ENCODE measurements around the gene CDADC1.

The CDADC1 gene

DNA sequence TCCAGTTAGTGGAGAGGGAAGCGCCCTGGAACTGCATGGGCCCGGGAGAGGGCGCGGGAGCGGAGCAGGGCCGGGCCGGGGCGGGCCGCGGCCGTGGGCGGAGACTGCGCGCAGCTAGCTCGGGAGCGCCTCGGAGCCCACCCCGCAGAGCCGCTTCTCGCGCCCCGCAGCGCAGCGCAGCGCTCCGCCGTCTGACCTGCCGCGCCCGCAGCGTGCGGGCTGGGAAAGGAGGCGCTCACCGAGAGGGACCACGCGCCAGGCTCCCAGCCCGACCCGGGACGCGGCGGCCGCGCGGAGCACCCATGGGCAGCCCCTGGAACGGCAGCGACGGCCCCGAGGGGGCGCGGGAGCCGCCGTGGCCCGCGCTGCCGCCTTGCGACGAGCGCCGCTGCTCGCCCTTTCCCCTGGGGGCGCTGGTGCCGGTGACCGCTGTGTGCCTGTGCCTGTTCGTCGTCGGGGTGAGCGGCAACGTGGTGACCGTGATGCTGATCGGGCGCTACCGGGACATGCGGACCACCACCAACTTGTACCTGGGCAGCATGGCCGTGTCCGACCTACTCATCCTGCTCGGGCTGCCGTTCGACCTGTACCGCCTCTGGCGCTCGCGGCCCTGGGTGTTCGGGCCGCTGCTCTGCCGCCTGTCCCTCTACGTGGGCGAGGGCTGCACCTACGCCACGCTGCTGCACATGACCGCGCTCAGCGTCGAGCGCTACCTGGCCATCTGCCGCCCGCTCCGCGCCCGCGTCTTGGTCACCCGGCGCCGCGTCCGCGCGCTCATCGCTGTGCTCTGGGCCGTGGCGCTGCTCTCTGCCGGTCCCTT, 27.5 kb upstream of the CDADC1 start, which contains the start of gene MLNR:
MLNR (plus strand) TSS at position 303 of the 820 bp plus-strand sequence; CDS start at position 303, 0 bp downstream.
- H3K4me3 Mint-ChIP-seq, result peak within 1 kb of the TSS; percentile 71 to 84
- no peak within 1 kb of the TSS for H3K27ac Mint-ChIP-seq
- no peaks in the 10 kb centered on the region for H3K36me3 Mint-ChIP-seq (ENCODE audit: insufficient read depth)
- peaks cover 53 to 77% of the 10 kb centered on the region in 2 donors for H3K27me3 Mint-ChIP-seq
- H3K4me1 Mint-ChIP-seq (ENCODE audit: low read depth in 2 of 2), result peaks cover 4 to 12% of the 10 kb centered on the region in 2 donors
- ATAC-seq (replicated peaks), result peak; percentile 81
- DNase-seq, result peak; percentile 22 to 36 (median 23)
- no peaks in the 10 kb centered on the region for H3K9me3 Mint-ChIP-seq

DNA sequence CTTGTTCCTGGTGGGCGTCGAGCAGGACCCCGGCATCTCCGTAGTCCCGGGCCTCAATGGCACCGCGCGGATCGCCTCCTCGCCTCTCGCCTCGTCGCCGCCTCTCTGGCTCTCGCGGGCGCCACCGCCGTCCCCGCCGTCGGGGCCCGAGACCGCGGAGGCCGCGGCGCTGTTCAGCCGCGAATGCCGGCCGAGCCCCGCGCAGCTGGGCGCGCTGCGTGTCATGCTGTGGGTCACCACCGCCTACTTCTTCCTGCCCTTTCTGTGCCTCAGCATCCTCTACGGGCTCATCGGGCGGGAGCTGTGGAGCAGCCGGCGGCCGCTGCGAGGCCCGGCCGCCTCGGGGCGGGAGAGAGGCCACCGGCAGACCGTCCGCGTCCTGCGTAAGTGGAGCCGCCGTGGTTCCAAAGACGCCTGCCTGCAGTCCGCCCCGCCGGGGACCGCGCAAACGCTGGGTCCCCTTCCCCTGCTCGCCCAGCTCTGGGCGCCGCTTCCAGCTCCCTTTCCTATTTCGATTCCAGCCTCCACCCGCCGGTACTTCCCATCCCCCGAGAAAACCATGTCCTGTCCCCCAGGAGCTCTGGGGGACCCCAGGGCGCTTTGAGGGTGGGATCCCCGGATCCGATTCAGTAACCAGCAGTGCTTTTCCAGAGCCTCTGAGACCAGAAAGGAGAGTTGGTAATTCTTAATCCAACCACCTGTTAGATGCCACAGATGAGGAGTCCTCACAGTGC, 26.7 kb upstream of the CDADC1 start:
- no peaks in the 10 kb centered on the region for H3K36me3 Mint-ChIP-seq (ENCODE audit: insufficient read depth)
- no peaks in the 10 kb centered on the region for H3K9me3 Mint-ChIP-seq
- DNase-seq (no peak), ATAC-seq (replicated peaks) (peak; percentile 31)
- H3K4me3 Mint-ChIP-seq, result peak overlapping the region; percentile 71 to 82
- H3K27me3 Mint-ChIP-seq, result peaks cover 53 to 80% of the 10 kb centered on the region in 2 donors
- no peak overlapping the region for H3K27ac Mint-ChIP-seq
- peaks cover 4 to 11% of the 10 kb centered on the region in 2 donors for H3K4me1 Mint-ChIP-seq (ENCODE audit: low read depth in 2 of 2)

DNA sequence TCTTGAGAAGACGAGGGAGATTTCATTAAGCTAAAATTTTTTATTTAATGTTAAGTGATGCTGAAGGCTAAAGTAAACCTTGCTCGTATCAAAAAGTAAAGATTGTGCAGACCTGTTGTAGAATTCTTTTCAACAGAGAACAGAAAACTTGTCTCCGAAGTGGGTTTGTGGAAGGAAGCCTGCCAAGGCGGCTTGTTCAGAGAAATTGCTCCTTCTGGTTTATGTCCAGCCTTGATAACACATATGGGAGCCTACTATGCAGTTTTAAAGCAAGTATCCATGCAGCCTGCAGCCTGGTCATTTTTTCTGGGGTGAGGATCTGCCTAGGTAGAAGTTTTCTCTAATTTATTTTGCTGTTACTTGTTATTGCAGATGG, 26.1 kb upstream of the CDADC1 start:
- H3K9me3 Mint-ChIP-seq, result no peaks in the 10 kb centered on the region
- ATAC-seq (replicated peaks), result no peak
- H3K4me3 Mint-ChIP-seq, result peak overlapping the region; percentile 71 to 82

DNA sequence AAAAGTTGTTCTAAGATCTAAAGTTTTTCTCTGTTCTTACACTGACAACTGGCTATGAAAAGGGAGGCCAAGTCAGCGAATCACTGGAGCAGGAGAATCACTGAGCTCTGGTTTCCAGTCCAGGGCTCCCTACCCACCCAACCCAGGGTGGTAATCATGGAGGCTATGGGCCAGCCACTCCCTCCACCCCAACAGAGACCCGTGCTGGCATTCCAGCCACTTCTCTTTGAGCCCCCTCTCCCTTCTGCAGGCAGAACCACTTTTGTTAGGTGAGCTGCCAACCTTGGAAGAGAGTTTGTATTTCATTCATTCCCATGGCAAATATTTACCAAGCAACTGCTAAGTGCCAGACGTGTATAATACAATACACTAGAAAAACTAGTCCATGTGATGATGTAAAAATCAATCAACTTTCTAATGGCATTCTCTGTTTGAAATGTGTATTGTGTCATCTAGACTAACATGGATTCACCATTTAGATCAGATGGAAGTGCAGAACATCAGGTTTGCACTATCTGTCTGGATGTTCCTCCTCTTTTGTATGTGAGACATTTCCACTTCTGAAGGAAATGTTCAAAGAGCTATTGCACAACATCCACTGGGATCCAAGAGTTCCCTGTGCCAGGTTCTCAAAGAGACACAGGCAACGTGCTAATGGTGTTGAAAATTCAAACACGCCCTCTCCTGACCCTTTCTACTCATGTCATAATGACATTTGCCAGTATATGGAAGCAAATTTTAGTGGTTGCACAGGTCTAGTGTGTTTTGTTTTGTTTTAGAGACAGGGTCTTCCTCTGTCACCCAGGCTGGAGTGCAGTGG, 22.3 kb upstream of the CDADC1 start:
- Mint-ChIP-seq H3K4me3 (no peak overlapping the region), H3K27me3 (peaks cover 23 to 49% of the 10 kb centered on the region in 2 donors), H3K4me1 (ENCODE audit: low read depth in 2 of 2) (peaks cover 3 to 4% of the 10 kb centered on the region in 2 donors), H3K27ac (no peak overlapping the region), H3K9me3 (no peaks in the 10 kb centered on the region), H3K36me3 (ENCODE audit: insufficient read depth) (no peaks in the 10 kb centered on the region)
- DNase-seq (no peak), ATAC-seq (replicated peaks) (no peak)

More for the DNA sequence above, 26.1 kb upstream of the CDADC1 start:
- DNase-seq, result no peak
- Mint-ChIP-seq H3K36me3 (ENCODE audit: insufficient read depth) (no peaks in the 10 kb centered on the region), H3K27me3 (peaks cover 48 to 75% of the 10 kb centered on the region in 2 donors), H3K4me1 (ENCODE audit: low read depth in 2 of 2) (peaks cover 4 to 11% of the 10 kb centered on the region in 2 donors), H3K27ac (no peak overlapping the region)

DNA sequence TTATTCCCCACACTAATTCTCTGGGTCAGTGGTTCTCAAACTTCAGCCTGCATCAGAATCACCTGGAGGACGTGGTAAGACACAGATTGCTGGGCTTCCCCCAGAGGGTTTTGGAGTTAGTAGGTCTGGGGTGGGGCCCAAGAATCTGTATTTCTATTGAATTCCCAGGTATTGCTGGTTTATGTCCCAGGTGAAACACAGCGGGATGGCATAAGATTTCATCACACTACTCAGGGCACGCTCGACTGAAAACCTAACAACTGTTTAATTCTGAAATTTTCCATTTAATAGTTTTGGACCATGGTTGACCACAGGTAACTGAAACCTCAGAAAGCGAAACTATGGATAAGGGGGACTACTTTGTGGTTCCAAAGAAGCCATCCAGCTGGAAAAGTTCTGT, 21.1 kb upstream of the CDADC1 start:
- DNase-seq, result no peak
- Mint-ChIP-seq H3K9me3 (no peaks in the 10 kb centered on the region), H3K36me3 (ENCODE audit: insufficient read depth) (no peaks in the 10 kb centered on the region), H3K4me3 (no peak overlapping the region), H3K27ac (no peak overlapping the region), H3K27me3 (peaks cover 17 to 41% of the 10 kb centered on the region in 2 donors), H3K4me1 (ENCODE audit: low read depth in 2 of 2) (no peaks in the 10 kb centered on the region)
- no peak for ATAC-seq (replicated peaks)

DNA sequence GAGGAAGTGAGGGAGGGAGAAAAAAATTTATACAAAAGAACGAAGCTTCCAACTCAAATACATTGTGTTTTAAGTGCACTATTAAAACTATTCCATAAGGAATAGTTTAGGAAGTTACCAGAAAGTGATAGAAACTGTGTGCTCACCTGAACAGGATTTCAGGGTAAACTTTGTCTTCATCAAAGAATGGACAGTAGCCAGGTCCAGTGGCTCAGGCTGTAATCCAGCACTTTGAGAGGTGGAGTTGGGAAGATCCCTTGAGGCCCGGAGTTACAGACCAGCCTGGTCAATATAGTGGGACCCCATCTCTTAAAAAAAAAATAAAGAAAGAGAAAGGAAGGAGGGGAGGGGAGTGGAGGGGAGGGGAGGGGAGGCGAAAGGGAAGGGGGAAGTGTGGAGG, 13.0 kb upstream of the CDADC1 start:
- no peaks in the 10 kb centered on the region for H3K4me1 Mint-ChIP-seq (ENCODE audit: low read depth in 2 of 2)
- no peak overlapping the region for H3K4me3 Mint-ChIP-seq
- no peak for DNase-seq
- peaks cover 0 to 19% of the 10 kb centered on the region in 2 donors for H3K27me3 Mint-ChIP-seq
- no peaks in the 10 kb centered on the region for H3K9me3 Mint-ChIP-seq
- no peak overlapping the region for H3K27ac Mint-ChIP-seq
- H3K36me3 Mint-ChIP-seq (ENCODE audit: insufficient read depth), result no peaks in the 10 kb centered on the region
- ATAC-seq (replicated peaks), result no peak

DNA sequence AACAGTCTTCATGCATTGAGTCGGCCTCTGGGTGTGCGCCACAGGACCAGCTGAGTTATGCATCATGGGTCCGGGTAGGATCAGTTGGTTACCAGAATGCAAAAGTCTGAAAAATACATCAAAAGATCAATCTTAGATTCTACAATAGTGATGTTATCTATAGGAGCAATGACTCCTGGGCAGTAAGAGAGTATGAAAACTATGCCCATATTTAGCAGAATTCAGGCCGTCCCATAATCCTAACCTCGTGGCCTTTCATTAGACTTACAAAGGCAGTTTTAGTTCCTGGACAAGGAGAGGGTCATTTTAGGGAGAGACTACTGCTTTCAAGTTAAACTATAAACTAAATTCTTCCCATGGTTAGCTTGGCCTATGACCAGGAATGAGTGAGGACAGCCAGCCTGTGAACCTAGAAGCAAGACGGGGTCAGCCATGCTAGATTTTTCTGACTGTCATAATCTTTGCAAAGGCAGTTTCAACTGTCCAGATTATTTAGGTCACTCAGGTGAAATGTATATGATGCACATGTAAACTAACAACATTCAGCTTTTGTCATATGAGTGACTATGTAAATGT, 11.8 kb upstream of the CDADC1 start:
- DNase-seq, result no peak
- no peaks in the 10 kb centered on the region for H3K9me3 Mint-ChIP-seq
- H3K36me3 Mint-ChIP-seq (ENCODE audit: insufficient read depth), result no peaks in the 10 kb centered on the region
- peaks cover 0 to 19% of the 10 kb centered on the region in 2 donors for H3K27me3 Mint-ChIP-seq
- H3K4me1 Mint-ChIP-seq (ENCODE audit: low read depth in 2 of 2), result peaks cover 0 to 2% of the 10 kb centered on the region in 2 donors
- no peak overlapping the region for H3K4me3 Mint-ChIP-seq
- no peak for ATAC-seq (replicated peaks)
- no peak overlapping the region for H3K27ac Mint-ChIP-seq

DNA sequence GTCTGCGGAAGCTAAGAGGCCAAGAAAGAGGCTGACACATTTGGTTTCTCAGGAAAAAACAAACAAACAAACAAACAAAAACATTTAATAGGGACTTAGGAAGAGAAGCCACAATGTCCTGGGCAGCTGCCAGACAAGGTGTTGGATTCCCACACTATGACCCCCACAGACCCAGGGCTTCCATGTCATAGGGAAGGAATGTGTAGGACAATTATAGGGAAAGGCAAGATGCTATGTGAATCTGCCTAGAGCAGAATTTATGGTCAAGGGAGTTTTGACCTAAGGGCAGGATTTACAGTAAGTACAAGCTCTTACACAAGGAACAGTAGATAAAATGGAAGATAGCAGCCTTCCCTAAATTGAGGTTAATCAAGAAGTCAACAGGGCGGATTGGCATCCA, 9.1 kb upstream of the CDADC1 start:
- H3K27ac Mint-ChIP-seq, result no peak overlapping the region
- H3K27me3 Mint-ChIP-seq, result peaks cover 0 to 10% of the 10 kb centered on the region in 2 donors
- no peak overlapping the region for H3K4me3 Mint-ChIP-seq
- DNase-seq (no peak), ATAC-seq (replicated peaks) (no peak)
- no peaks in the 10 kb centered on the region for H3K36me3 Mint-ChIP-seq (ENCODE audit: insufficient read depth)
- H3K9me3 Mint-ChIP-seq, result no peaks in the 10 kb centered on the region
- H3K4me1 Mint-ChIP-seq (ENCODE audit: low read depth in 2 of 2), result peaks cover 0 to 2% of the 10 kb centered on the region in 2 donors

DNA sequence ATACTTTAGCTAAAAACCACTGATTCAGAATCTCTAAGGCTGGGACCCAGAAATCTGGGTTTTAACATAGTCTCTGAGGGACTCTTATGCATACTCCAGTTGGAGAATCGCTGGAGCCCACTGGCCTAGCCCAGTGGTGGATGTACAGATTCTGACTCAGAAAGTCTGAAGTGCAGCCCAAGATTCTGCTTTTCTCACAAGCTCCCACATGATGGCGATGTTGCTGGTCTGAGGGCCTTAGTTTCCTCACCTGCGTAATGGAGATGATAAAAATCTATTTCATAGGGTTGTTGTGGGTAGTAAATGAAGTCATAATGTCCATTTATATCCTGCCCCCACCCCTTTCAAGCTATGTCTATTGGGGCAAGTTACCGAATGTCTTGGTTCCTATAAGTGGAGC, 7.7 kb upstream of the CDADC1 start:
- ATAC-seq (replicated peaks) (peak; percentile 84), DNase-seq (peak; percentile 25 to 40 (median 27))
- peaks cover 0 to 16% of the 10 kb centered on the region in 2 donors for H3K27me3 Mint-ChIP-seq
- H3K27ac Mint-ChIP-seq, result no peak overlapping the region
- no peaks in the 10 kb centered on the region for H3K36me3 Mint-ChIP-seq (ENCODE audit: insufficient read depth)
- H3K4me3 Mint-ChIP-seq, result no peak overlapping the region
- no peaks in the 10 kb centered on the region for H3K9me3 Mint-ChIP-seq
- peaks cover 0 to 2% of the 10 kb centered on the region in 2 donors for H3K4me1 Mint-ChIP-seq (ENCODE audit: low read depth in 2 of 2)

DNA sequence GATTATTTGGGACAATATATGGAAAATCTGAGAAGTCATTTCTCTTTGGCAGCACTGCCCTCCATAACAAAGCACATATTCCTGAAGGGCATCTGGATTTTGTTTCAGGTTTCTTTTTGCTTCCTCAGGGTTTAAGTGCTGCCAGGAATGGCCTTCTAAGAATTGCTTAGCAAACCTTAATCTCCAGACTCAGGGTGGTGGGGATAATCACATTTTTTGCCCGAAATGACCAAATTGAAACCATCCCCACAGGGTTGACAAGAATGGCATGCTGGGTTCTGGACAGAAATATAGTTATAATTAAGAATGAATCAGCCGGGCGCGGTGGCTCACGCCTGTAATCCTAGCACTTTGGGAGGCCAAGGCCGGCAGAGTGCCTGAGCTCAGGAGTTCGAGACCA, 6.4 kb upstream of the CDADC1 start:
- Mint-ChIP-seq H3K4me1 (ENCODE audit: low read depth in 2 of 2) (peaks cover 0 to 2% of the 10 kb centered on the region in 2 donors), H3K27me3 (peaks cover 0 to 16% of the 10 kb centered on the region in 2 donors), H3K9me3 (no peaks in the 10 kb centered on the region), H3K4me3 (no peak overlapping the region), H3K27ac (no peak overlapping the region), H3K36me3 (ENCODE audit: insufficient read depth) (no peaks in the 10 kb centered on the region)
- DNase-seq (no peak), ATAC-seq (replicated peaks) (no peak)

DNA sequence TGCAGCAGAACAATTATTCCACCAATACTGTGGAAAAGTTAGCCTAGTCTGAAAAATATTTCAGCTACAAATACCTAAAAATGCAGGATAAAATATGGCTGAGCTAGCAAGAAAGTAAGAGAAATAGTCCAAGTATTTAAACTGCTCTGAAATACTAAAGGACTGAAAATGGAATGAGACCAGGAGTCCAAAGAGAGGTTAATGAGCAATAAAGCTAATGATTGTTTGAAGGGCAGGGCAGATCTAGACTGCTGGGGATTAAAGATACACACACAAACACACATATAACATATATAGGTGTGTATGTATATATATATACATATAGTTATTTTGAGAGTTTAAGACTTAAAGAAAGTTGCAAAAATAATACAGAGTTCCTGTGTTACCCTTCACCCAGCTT, 2.6 kb upstream of the CDADC1 start:
- H3K27ac Mint-ChIP-seq, result no peak overlapping the region
- ATAC-seq (replicated peaks) (no peak), DNase-seq (no peak)
- no peaks in the 10 kb centered on the region for H3K9me3 Mint-ChIP-seq
- H3K36me3 Mint-ChIP-seq (ENCODE audit: insufficient read depth), result peaks cover 15% of the 10 kb centered on the region
- H3K4me1 Mint-ChIP-seq (ENCODE audit: low read depth in 2 of 2), result peaks cover 16 to 17% of the 10 kb centered on the region in 2 donors
- no peak overlapping the region for H3K4me3 Mint-ChIP-seq
- peaks cover 0 to 6% of the 10 kb centered on the region in 2 donors for H3K27me3 Mint-ChIP-seq

DNA sequence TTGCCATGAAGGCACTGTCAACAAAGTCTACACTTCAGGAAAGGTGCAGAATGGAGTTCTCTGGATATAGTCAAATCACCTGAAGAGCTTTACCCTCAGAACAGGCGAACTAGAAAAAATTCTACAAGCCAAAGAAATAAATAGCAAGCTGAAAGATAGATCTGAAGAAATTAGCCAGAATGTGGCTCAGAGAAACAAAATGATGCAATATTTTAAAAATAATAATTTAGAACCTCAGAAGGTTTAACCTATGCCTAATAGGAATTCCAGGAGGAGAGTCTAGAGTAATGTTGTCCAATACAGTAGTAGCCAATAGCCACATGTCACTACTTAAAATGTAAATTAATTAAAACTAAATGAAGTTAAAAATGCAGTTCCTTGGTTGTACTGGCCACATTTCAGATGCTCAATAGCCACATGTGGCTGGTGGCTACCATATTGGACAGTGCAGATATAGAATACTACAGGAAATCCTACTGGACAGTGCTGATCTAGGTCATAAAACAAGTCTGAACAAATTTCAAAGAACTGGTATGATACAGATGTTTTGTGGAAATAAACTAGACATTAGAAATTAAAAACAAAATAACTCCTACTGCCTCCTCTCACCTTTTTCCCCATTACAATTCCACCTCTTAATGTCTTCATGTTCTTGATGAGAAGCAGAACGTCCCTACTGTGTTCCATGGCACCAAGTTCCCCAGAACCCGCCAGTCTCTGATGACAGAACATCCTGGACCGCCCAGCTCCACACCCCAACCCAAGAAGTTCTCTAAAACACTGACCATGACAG, 679 bp upstream of the CDADC1 start:
- H3K27ac Mint-ChIP-seq, result peak overlapping the region; percentile 99 to 100
- H3K36me3 Mint-ChIP-seq (ENCODE audit: insufficient read depth), result peaks cover 15% of the 10 kb centered on the region
- peaks cover 18 to 21% of the 10 kb centered on the region in 2 donors for H3K4me1 Mint-ChIP-seq (ENCODE audit: low read depth in 2 of 2)
- DNase-seq (no peak), ATAC-seq (replicated peaks) (peak; percentile 26)
- no peaks in the 10 kb centered on the region for H3K9me3 Mint-ChIP-seq
- H3K27me3 Mint-ChIP-seq, result peaks cover 0 to 6% of the 10 kb centered on the region in 2 donors
- peak overlapping the region; percentile 100 for H3K4me3 Mint-ChIP-seq
